NT2/D1 (cell line): Measurements from ENCODE around the gene TRAK2.

Source experiments
- DNase-seq: peaks from one replicate; pipeline ENCODE4 v3.0.0-alpha.2; 2011; ENCODE audit warnings: low read depth, low spot score
- H3K27me3 ChIP-seq: 2 replicates; pipeline ENCODE4 v1.6.0; 2011; ENCODE audit warnings: mild to moderate bottlenecking; ENCODE audit not compliant: insufficient read length, insufficient read depth
- H3K36me3 ChIP-seq: 2 replicates; pipeline ENCODE4 v1.6.1; 2011; ENCODE audit warnings: mild to moderate bottlenecking, low read length, mixed read lengths; ENCODE audit not compliant: insufficient read depth, insufficient read length
- H3K4me1 ChIP-seq: 2 replicates; pipeline ENCODE4 v1.5.1; 2011; ENCODE audit not compliant: insufficient read depth, insufficient read length
- H3K4me3 ChIP-seq: 2 replicates; pipeline ENCODE4 v1.5.1; 2011; ENCODE audit warnings: low read depth; ENCODE audit not compliant: insufficient read length
- H3K9ac ChIP-seq: 2 replicates; pipeline ENCODE4 v1.6.0; 2011; ENCODE audit warnings: low read depth; ENCODE audit not compliant: insufficient read length
- H3K9me3 ChIP-seq: 2 replicates; pipeline ENCODE4 v1.5.1; 2011; ENCODE audit warnings: mild to moderate bottlenecking, low read length; ENCODE audit not compliant: insufficient read depth
- SUZ12 ChIP-seq: IDR thresholded peaks from 2 replicates; pipeline ENCODE4 v1.6.1; 2011; ENCODE audit not compliant: insufficient read length, insufficient read depth; ENCODE audit errors: extremely low read depth
- YY1 ChIP-seq: IDR thresholded peaks from 2 replicates; pipeline ENCODE4 v1.6.1; 2011; ENCODE audit not compliant: insufficient read length, insufficient read depth
- ZNF274 ChIP-seq: IDR thresholded peaks from 2 replicates; pipeline ENCODE4 v1.6.1; 2011; ENCODE audit warnings: mild to moderate bottlenecking, low read depth, low read length

TRAK2 gene

DNA sequence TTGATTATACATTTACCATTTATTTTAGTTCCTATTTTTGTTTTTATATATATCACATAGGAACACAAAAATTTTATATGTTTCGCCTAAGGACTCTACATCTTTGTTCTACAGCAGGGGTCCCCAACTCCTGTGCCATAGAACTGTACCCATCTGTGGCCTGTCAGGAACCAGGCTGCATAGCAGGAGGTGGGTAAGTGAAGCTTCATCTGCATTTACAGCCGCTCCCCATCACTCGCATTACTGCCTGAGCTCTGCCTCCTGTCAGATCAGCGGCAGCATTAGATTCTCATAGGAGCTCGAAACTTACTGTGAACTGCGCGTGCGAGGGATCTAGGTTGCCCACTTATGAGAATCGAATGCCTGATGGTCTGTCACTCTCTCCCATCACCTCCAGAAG, 25.3 kb downstream of the TRAK2 start:
- Histone ChIP-seq H3K4me1 (no peaks in the 10 kb centered on the region), H3K9ac (no peak overlapping the region), H3K36me3 (no peaks in the 10 kb centered on the region), H3K27me3 (no peaks in the 10 kb centered on the region), H3K9me3 (peaks cover 8% of the 10 kb centered on the region; the same call in 1 of the 2 replicates), H3K4me3 (no peak overlapping the region)
- DNase-seq, result no peak
- TF ChIP-seq SUZ12 (no peak), ZNF274 (no peak), YY1 (no peak)

DNA sequence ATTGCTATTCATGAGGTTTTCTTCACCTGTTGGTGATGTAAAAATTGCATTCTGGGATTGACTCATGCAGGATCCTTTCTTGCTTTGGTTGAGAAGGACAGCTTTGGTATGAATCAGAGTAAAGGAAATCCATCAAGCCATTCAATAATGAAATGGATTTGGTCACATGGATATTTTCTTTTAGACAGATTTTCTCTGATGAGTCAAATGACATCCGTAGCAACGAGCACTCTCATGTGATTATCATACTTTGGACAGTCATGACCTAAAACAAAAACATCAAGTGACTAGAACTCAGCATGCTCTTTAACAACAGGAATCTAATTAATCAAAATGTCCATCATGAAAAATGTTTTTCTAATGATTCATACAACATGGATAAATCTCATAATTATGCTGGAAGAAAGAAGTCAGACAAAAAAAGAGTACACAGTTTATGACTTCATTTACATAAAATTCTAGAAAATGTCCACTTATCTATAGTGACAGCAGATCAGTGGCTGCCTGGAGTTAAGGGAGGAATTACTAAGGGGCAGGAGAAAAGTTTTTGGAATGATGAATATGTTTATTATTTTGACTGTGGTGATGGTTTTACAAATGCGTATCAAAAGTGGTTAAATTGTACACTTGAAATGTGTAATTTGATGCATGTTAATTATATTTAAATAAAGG, 30.7 kb downstream of the TRAK2 start:
- TF ChIP-seq SUZ12 (no peak), ZNF274 (no peak), YY1 (no peak)
- no peaks in the 10 kb centered on the region for H3K4me1 ChIP-seq
- H3K9ac ChIP-seq, result no peak overlapping the region
- H3K36me3 ChIP-seq, result peaks cover 13% of the 10 kb centered on the region
- no peak overlapping the region for H3K4me3 ChIP-seq
- no peak for DNase-seq
- H3K27me3 ChIP-seq, result no peaks in the 10 kb centered on the region
- no peaks in the 10 kb centered on the region for H3K9me3 ChIP-seq

DNA sequence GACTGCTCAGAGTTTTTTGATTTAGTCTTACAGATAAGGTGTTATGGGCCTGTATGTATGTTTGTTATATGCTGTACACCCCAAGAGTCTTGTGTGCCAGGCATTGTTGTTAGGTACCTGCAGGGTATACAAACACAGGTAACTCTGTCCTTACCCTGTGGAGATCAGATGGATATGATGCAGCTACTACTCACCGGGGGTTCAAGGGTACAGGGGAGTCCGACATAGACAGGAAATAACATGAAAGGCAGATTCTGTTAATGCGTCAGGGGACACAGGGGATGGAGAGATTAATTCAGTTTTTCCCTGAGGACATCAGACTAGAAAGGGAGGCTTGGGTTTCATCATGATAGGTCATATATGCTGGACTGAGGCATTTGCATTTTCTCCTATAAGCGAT, 31.3 kb downstream of the TRAK2 start:
- Histone ChIP-seq H3K27me3 (no peaks in the 10 kb centered on the region), H3K36me3 (peaks cover 13% of the 10 kb centered on the region), H3K4me3 (no peak overlapping the region), H3K9ac (no peak overlapping the region), H3K9me3 (no peaks in the 10 kb centered on the region), H3K4me1 (no peaks in the 10 kb centered on the region)
- TF ChIP-seq ZNF274 (no peak), YY1 (no peak), SUZ12 (no peak)
- no peak for DNase-seq

DNA sequence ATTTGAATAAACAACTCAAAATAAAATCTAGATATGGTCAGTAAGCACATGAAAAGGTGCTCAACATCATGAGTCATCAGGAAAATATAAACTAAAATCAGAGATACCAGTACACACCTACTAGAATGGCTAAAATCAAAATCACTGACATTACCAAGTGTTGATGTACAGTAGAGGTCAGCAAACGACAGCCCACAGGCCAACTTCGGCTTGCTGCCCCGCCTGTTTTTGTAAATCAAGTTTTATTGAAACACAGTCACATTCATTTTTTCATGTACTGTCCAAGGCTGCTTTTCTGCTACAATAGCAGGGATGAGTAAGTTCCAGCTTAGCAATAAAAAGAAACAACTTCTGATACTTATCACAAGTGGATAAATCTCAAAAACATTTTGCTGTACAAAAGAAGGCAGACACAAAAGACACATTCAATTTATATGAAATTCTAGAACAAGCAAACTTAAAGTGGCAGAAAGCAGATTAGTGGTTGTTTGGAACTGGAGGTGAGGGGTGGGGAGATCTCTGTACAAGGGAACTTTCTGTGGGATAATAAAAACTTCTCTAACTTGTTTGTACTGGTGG, 32.1 kb downstream of the TRAK2 start:
- no peaks in the 10 kb centered on the region for H3K9me3 ChIP-seq
- peaks cover 13% of the 10 kb centered on the region for H3K36me3 ChIP-seq
- no peak for DNase-seq
- H3K4me1 ChIP-seq, result no peaks in the 10 kb centered on the region
- H3K4me3 ChIP-seq, result no peak overlapping the region
- H3K27me3 ChIP-seq, result no peaks in the 10 kb centered on the region
- no peak overlapping the region for H3K9ac ChIP-seq
- no peak for TF ChIP-seq SUZ12
- TF ChIP-seq YY1, result no peak
- no peak for TF ChIP-seq ZNF274

DNA sequence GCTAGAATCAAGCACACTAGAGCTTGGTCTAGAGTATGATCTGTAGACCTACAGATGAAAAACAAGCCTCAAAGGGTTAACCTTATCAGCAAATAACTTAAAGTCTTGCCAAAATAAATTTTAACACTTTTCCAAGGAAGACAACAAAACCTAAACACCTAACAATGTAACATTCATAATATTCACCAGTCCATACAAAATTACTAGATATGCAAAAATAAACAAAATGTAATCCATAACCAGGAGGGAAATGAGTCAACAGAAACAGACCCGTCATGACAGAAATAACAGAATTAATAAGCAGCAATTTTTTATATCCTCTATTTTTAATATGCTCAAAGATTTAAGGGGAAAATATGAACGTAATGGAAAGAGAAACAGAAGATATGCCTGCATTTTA, 36.1 kb downstream of the TRAK2 start:
- Histone ChIP-seq H3K9me3 (no peaks in the 10 kb centered on the region), H3K9ac (no peak overlapping the region), H3K4me3 (no peak overlapping the region), H3K4me1 (no peaks in the 10 kb centered on the region), H3K27me3 (no peaks in the 10 kb centered on the region), H3K36me3 (peaks cover 13% of the 10 kb centered on the region)
- no peak for DNase-seq
- TF ChIP-seq ZNF274, result no peak
- no peak for TF ChIP-seq SUZ12
- TF ChIP-seq YY1, result no peak

DNA sequence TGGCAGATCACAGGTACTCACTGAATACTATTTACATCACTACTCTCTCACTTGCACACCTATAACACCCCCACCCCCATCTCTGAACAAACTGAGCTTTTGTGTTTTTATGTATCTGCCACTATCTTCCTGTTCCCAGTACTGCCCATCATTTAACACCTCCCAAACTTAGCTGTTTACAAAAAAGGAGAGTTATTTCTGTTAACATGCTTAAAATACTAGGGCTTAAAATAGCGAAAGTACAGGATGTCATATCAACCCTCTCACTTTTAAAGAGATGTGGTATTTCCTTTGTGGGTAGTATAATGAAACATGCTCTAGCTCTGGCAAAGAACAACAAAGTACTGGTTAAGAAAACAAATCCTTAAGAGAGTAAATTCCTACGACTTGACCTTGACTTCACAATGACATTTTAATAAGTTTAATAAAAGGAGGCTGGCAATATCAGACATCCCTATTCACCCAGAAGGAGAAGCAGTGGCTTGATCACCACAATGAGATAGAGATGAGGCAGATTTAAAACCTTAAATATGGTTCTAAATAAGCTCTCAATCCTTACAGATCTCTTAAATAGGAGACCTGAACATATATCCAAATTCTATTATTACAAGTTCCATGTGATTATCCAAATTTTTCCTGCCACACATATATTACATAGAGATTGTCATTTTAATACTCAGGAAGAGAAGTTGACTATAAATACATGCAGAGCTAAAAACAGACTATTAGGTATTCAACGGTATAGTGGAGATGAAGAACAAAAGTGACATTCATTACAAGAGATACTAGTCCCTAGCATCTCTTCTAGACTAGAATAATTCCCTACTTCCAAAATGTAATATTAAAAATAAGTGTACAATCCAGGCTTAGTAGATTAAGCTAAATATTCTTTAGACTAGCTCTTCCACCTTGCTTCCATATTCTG, 36.9 kb downstream of the TRAK2 start:
- peaks cover 6% of the 10 kb centered on the region for H3K36me3 ChIP-seq
- no peak overlapping the region for H3K4me3 ChIP-seq
- no peak for TF ChIP-seq ZNF274
- TF ChIP-seq YY1, result no peak
- TF ChIP-seq SUZ12, result no peak
- no peaks in the 10 kb centered on the region for H3K27me3 ChIP-seq
- H3K9me3 ChIP-seq, result no peaks in the 10 kb centered on the region
- H3K9ac ChIP-seq, result no peak overlapping the region
- DNase-seq, result no peak
- H3K4me1 ChIP-seq, result no peaks in the 10 kb centered on the region

DNA sequence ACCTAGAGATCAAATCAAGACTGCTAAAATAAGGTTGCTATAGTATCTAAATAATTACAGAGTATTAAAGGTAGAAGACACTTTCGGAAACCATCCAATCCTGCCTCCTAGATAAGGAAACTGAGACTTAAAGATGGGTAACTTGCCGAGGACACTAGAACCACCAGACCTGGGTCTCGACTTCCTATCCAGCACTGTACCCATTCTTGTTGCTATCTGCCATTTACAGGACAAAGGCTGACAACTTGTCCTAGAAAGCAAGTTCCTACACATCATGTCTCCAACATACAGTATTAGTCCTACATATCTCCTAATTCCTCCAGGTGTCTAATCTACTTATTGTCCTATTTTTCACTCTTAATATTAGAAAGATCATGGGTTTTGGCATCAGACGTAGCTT, 37.7 kb downstream of the TRAK2 start:
- no peak for DNase-seq
- H3K9me3 ChIP-seq, result no peaks in the 10 kb centered on the region
- H3K27me3 ChIP-seq, result no peaks in the 10 kb centered on the region
- H3K4me3 ChIP-seq, result no peak overlapping the region
- H3K4me1 ChIP-seq, result no peaks in the 10 kb centered on the region
- H3K36me3 ChIP-seq, result peaks cover 6% of the 10 kb centered on the region
- TF ChIP-seq SUZ12 (no peak), ZNF274 (no peak), YY1 (no peak)
- H3K9ac ChIP-seq, result no peak overlapping the region
